Measurements from ENCODE around the gene NDUFS3. TPM values are rescaled to one million over a fixed set of nuclear protein-coding genes. Genes with fewer than 3 reads are reported as not detected.
A peak's percentile ranks its signal among the peaks of the same experiment; 100 is the strongest.

Gene NDUFS3
- total RNA-seq, 1 experiment from 2014 or later = 135 TPM

DNA sequence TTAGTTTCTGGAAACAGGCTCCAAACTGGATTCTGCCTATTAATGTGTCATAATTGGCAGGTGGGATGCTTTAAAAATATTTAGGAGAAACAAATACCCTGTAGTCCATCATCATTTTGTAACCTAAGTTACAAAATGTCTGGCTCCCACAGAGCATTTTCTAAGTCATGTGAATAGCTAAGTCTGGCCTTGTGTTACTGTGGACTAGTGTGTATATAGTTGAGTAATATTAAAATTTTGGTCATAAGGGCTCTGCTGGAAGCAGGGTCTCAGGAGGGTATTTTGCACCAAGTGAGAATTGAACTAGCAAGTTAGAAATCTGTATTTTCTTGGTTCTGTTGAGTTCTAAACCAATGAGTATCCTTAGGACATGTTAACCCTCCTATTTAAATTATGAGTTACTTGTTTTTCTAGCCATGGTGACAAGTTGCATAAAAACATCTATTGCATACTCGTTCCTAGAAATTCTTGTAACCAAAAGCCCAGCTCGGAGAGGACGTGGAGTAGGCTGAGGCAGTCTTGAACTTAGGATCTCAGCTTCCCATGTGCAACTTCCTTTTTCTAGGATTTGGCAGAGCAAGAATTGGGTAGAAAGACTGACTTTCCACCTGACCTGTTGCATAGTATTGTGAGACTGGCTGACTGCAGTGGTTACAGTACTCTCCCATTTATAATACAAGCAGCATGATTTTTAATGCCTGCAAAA, 8.1 kb upstream of the NDUFS3 start:
- in situ Hi-C loops (cut with HindIII; ENCODE audit: low pct_unique_long_range_greater_than_20kb, low sequenced_read_pairs) (no loop called here), intact Hi-C loops (cut with micrococcal nuclease; ENCODE audit: unreplicated experiment) (no loop called here)
- BruUV-seq (replicated peaks) = no TSS peak
- no peaks in the 10 kb centered on the region for H3K9me3 ChIP-seq (ENCODE audit: control insufficient read depth, insufficient read depth, low read depth, low read length)
- DNase-seq (ENCODE audit: low read depth, low spot score) = no peak
- peaks cover 18% of the 10 kb centered on the region for H3K36me3 ChIP-seq (ENCODE audit: control insufficient read depth, insufficient read depth, low read length)
- ATAC-seq = no peak
- TF ChIP-seq TCF7L2 (IDR thresholded peaks at IDR 0.05; ENCODE audit: low read depth, low read length) (no peak), SIN3A (IDR thresholded peaks at IDR 0.05; ENCODE audit: borderline replicate concordance, insufficient read depth, low read depth, low read length) (no peak), POLR2AphosphoS5 (IDR thresholded peaks at IDR 0.05; ENCODE audit: low read depth, low read length) (no peak)
- TF ChIP-seq, protein P1, sequence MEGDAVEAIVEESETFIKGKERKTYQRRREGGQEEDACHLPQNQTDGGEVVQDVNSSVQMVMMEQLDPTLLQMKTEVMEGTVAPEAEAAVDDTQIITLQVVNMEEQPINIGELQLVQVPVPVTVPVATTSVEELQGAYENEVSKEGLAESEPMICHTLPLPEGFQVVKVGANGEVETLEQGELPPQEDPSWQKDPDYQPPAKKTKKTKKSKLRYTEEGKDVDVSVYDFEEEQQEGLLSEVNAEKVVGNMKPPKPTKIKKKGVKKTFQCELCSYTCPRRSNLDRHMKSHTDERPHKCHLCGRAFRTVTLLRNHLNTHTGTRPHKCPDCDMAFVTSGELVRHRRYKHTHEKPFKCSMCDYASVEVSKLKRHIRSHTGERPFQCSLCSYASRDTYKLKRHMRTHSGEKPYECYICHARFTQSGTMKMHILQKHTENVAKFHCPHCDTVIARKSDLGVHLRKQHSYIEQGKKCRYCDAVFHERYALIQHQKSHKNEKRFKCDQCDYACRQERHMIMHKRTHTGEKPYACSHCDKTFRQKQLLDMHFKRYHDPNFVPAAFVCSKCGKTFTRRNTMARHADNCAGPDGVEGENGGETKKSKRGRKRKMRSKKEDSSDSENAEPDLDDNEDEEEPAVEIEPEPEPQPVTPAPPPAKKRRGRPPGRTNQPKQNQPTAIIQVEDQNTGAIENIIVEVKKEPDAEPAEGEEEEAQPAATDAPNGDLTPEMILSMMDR (IDR thresholded peaks at IDR 0.05) = no peak
- TF ChIP-seq, protein P2, sequence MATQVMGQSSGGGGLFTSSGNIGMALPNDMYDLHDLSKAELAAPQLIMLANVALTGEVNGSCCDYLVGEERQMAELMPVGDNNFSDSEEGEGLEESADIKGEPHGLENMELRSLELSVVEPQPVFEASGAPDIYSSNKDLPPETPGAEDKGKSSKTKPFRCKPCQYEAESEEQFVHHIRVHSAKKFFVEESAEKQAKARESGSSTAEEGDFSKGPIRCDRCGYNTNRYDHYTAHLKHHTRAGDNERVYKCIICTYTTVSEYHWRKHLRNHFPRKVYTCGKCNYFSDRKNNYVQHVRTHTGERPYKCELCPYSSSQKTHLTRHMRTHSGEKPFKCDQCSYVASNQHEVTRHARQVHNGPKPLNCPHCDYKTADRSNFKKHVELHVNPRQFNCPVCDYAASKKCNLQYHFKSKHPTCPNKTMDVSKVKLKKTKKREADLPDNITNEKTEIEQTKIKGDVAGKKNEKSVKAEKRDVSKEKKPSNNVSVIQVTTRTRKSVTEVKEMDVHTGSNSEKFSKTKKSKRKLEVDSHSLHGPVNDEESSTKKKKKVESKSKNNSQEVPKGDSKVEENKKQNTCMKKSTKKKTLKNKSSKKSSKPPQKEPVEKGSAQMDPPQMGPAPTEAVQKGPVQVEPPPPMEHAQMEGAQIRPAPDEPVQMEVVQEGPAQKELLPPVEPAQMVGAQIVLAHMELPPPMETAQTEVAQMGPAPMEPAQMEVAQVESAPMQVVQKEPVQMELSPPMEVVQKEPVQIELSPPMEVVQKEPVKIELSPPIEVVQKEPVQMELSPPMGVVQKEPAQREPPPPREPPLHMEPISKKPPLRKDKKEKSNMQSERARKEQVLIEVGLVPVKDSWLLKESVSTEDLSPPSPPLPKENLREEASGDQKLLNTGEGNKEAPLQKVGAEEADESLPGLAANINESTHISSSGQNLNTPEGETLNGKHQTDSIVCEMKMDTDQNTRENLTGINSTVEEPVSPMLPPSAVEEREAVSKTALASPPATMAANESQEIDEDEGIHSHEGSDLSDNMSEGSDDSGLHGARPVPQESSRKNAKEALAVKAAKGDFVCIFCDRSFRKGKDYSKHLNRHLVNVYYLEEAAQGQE (IDR thresholded peaks at IDR 0.05; ENCODE audit: insufficient read depth in 1 of 2, low read depth in 2 of 2, low read length in 1 of 2) = no peak
- H3K4me1 ChIP-seq (ENCODE audit: control insufficient read depth, insufficient read depth, low read length) = peaks cover 16% of the 10 kb centered on the region
- no peak overlapping the region for H3K4me3 ChIP-seq (ENCODE audit: low read depth in 2 of 2, low read length in 2 of 2)
- CTCF ChIA-PET = no interaction called here
- no peak overlapping the region for H3K27ac ChIP-seq (ENCODE audit: low read length)
- POLR2A ChIA-PET = no interaction called here
- H3K27me3 ChIP-seq (ENCODE audit: control insufficient read depth, insufficient read depth, low read length) = no peaks in the 10 kb centered on the region

DNA sequence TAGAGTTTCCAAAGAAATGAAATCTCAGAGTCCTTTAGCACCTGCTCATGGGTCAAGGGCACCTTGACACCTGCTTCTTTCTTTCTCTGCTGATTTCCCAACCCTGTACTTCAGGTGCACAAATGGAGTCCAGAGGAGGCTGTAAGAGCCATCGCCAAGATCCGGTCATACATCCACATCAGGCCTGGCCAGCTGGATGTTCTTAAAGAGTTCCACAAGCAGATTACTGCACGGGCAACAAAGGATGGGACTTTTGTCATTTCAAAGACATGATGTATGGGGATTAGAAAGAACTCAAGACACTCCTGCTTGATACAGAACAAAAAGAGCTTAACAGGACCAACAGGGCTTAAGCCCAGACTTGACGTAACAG, 7.5 kb upstream of the NDUFS3 start:
- H3K36me3 ChIP-seq (ENCODE audit: control insufficient read depth, insufficient read depth, low read length) = peaks cover 18% of the 10 kb centered on the region
- no TSS peak for BruUV-seq (replicated peaks)
- ChIA-PET CTCF (no interaction called here), POLR2A (no interaction called here)
- H3K27me3 ChIP-seq (ENCODE audit: control insufficient read depth, insufficient read depth, low read length) = no peaks in the 10 kb centered on the region
- no peak for TF ChIP-seq TCF7L2 (IDR thresholded peaks at IDR 0.05; ENCODE audit: low read depth, low read length)
- intact Hi-C loops (cut with micrococcal nuclease; ENCODE audit: unreplicated experiment) (no loop called here), in situ Hi-C loops (cut with HindIII; ENCODE audit: low pct_unique_long_range_greater_than_20kb, low sequenced_read_pairs) (no loop called here)
- no peaks in the 10 kb centered on the region for H3K9me3 ChIP-seq (ENCODE audit: control insufficient read depth, insufficient read depth, low read depth, low read length)
- ATAC-seq (no peak), DNase-seq (ENCODE audit: low read depth, low spot score) (no peak)
- H3K4me3 ChIP-seq (ENCODE audit: low read depth in 2 of 2, low read length in 2 of 2) = no peak overlapping the region
- H3K27ac ChIP-seq (ENCODE audit: low read length) = no peak overlapping the region
- peaks cover 16% of the 10 kb centered on the region for H3K4me1 ChIP-seq (ENCODE audit: control insufficient read depth, insufficient read depth, low read length)

DNA sequence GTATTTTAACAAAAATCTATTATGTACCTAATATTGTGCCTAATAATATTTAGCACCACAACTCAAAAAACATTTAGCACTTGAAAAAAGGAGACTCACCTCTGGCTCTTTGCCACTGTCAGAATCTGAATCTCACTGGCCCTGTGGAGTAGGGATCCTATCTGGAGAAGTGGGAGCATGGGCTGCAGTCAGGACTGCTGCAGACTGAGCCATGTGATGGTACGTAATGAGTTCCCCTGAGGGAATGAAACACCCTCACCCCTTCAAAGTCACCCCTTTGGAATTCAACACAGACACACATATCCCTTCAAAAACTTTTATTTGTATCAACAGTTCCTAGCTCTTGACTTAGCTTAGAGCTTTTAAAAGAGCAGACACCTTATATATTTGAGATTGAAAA, 7.0 kb upstream of the NDUFS3 start:
- TSS peak; percentile 30 for BruUV-seq (replicated peaks)
- POLR2A ChIA-PET = no interaction called here
- Histone ChIP-seq H3K9me3 (ENCODE audit: control insufficient read depth, insufficient read depth, low read depth, low read length) (no peaks in the 10 kb centered on the region), H3K36me3 (ENCODE audit: control insufficient read depth, insufficient read depth, low read length) (peaks cover 18% of the 10 kb centered on the region), H3K4me1 (ENCODE audit: control insufficient read depth, insufficient read depth, low read length) (peaks cover 12% of the 10 kb centered on the region), H3K27ac (ENCODE audit: low read length) (no peak overlapping the region), H3K4me3 (ENCODE audit: low read depth in 2 of 2, low read length in 2 of 2) (no peak overlapping the region), H3K27me3 (ENCODE audit: control insufficient read depth, insufficient read depth, low read length) (no peaks in the 10 kb centered on the region)
- DNase-seq (ENCODE audit: low read depth, low spot score) (no peak), ATAC-seq (no peak)
- in situ Hi-C loops (cut with HindIII; ENCODE audit: low pct_unique_long_range_greater_than_20kb, low sequenced_read_pairs) = no loop called here
- no peak for TF ChIP-seq POLR2AphosphoS5 (IDR thresholded peaks at IDR 0.05; ENCODE audit: low read depth, low read length)
- TF ChIP-seq SIN3A (IDR thresholded peaks at IDR 0.05; ENCODE audit: borderline replicate concordance, insufficient read depth, low read depth, low read length) = no peak
- 0 out of 2 replicates have a peak, but pooled peaks have one; percentile 4 for TF ChIP-seq TCF7L2 (IDR thresholded peaks at IDR 0.05; ENCODE audit: low read depth, low read length)
- TF ChIP-seq, protein P1 (IDR thresholded peaks at IDR 0.05) = no peak
- TF ChIP-seq, protein P2 (IDR thresholded peaks at IDR 0.05; ENCODE audit: insufficient read depth in 1 of 2, low read depth in 2 of 2, low read length in 1 of 2) = no peak
- CTCF ChIA-PET = interaction anchor here (0.5 kb wide), 1 partner anchor 9 kb away, joined by 3 read pairs; no protein-coding TSS in a partner anchor
- intact Hi-C loops (cut with micrococcal nuclease; ENCODE audit: unreplicated experiment) = no loop called here
